ENCODE data around the gene PEBP1.

- TF ChIP-seq EZH2phosphoT487 (IDR thresholded peaks at IDR 0.05; ENCODE audit: insufficient read depth, low read depth) (no peak), EZH2 (IDR thresholded peaks at IDR 0.05; ENCODE audit: insufficient read depth, poor library complexity, severe bottlenecking) (no peak)
Observed at GRCh38 chr12:118193958-118194357, 58.0 kb downstream of the PEBP1 start.
